A673 (cell line): ENCODE results near the gene AOC2. TPM values are rescaled to one million over a fixed set of nuclear protein-coding genes. Genes with fewer than 3 reads are reported as not detected.

Source experiments
- BruUV-seq: library from RNA; stranded (reverse); fragments of 400-500 nt; replicated peaks from 2 replicates; lab custom pipeline; 2021; lab: Mats Ljungman, UMichigan
- CTCF ChIA-PET: fragments of 300-600 bp; sonication (Branson Sonifier 250); formaldehyde crosslinking; loops from one replicate; lab custom pipeline; 2022; ENCODE audit warnings: antibody characterized with exemption; lab: Charles Lee
- POLR2A ChIA-PET: fragments of 300-600 bp; sonication (Branson Sonifier 250); formaldehyde crosslinking; loops from one replicate; lab custom pipeline; 2022; ENCODE audit warnings: antibody characterized with exemption; ENCODE audit not compliant: low non-redundant PET; lab: Charles Lee
- DNase-seq: peaks from one replicate; pipeline ENCODE4 v3.0.0-alpha.2; 2015; ENCODE audit warnings: low spot score
- H3K27ac ChIP-seq: fragments of 200-600 bp; sonication (generic); 2 replicates; pipeline ENCODE4 v1.5.1; 2016; ENCODE audit warnings: mixed run types, low read depth, mild to moderate bottlenecking, mixed read lengths, antibody characterized with exemption, low read length; ENCODE audit not compliant: poor library complexity, severe bottlenecking
- H3K27me3 ChIP-seq: fragments of 200-600 bp; sonication (generic); replicated peaks from 2 replicates; pipeline ENCODE4 v1.6.1; 2017; ENCODE audit warnings: mixed run types, low read depth, mild to moderate bottlenecking, mixed read lengths, antibody characterized with exemption, low read length; ENCODE audit not compliant: insufficient read depth, poor library complexity
- H3K36me3 ChIP-seq: fragments of 200-600 bp; sonication (generic); 2 replicates; pipeline ENCODE4 v1.6.1; 2016; ENCODE audit warnings: mixed run types, mild to moderate bottlenecking, mixed read lengths, antibody characterized with exemption, low read length; ENCODE audit not compliant: insufficient read depth, poor library complexity, severe bottlenecking
- H3K4me1 ChIP-seq: fragments of 200-600 bp; sonication (generic); 2 replicates; pipeline ENCODE4 v1.6.1; 2017; ENCODE audit warnings: mixed run types, mild to moderate bottlenecking, mixed read lengths, antibody characterized with exemption, low read length; ENCODE audit not compliant: insufficient read depth, poor library complexity, severe bottlenecking
- H3K4me3 ChIP-seq: fragments of 200-600 bp; sonication (generic); 2 replicates; pipeline ENCODE4 v1.5.1; 2016; ENCODE audit warnings: low read depth, mixed run types, mild to moderate bottlenecking, mixed read lengths, low read length; ENCODE audit not compliant: poor library complexity, severe bottlenecking
- H3K9me3 ChIP-seq: fragments of 200-600 bp; sonication (generic); 2 replicates; pipeline ENCODE4 v1.6.1; 2016; ENCODE audit warnings: mixed run types, low read depth, mild to moderate bottlenecking, mixed read lengths, antibody characterized with exemption, low read length; ENCODE audit not compliant: poor library complexity, severe bottlenecking
- CTCF ChIP-seq: fragments of 300-800, 200-600 bp; sonication (generic); conservative IDR thresholded peaks from 2 replicates; pipeline ENCODE4 v1.5.1; 2017; ENCODE audit warnings: low read depth, mild to moderate bottlenecking, antibody characterized with exemption, low read length, moderate library complexity, mixed read lengths
- EZH2 ChIP-seq: fragments of 200-600 bp; sonication (generic); IDR thresholded peaks from 2 replicates; pipeline ENCODE4 v1.6.1; 2017; ENCODE audit warnings: borderline replicate concordance, low read depth, mild to moderate bottlenecking, mixed read lengths, antibody characterized with exemption, low read length; ENCODE audit not compliant: poor library complexity, severe bottlenecking
- intact Hi-C: fragments of 100-400 bp; cut with micrococcal nuclease; formaldehyde crosslinking; loops from one replicate; pipeline ENCODE4 v1.10.0; 2022; ENCODE audit not compliant: unreplicated experiment
- total RNA-seq: library from RNA; stranded (reverse); gene quantifications from 2 replicates; pipeline ENCODE4 v1.2.3, GENCODE V29; 2021

The AOC2 gene
- total RNA-seq, 1 experiment from 2014 or later, result 1.2 TPM

GRCh38 chr17:42806249-42806648 lies 38.1 kb upstream of the AOC2 start:
- no TSS peak for BruUV-seq

GRCh38 chr17:42809250-42809649 lies 35.1 kb upstream of the AOC2 start:
- no peaks in the 10 kb centered on the region for H3K27me3 ChIP-seq
- no peak for DNase-seq
- no peaks in the 10 kb centered on the region for H3K4me1 ChIP-seq
- H3K9me3 ChIP-seq, result no peaks in the 10 kb centered on the region
- peaks cover 7% of the 10 kb centered on the region for H3K36me3 ChIP-seq
- TF ChIP-seq CTCF (no peak), EZH2 (no peak)
- BruUV-seq, result no TSS peak
- POLR2A ChIA-PET, result no interaction called here
- intact Hi-C loops, result no loop called here
- CTCF ChIA-PET, result no interaction called here
- H3K4me3 ChIP-seq, result no peak overlapping the region
- H3K27ac ChIP-seq, result no peak overlapping the region

More at GRCh38 chr17:42806249-42806648, 38.1 kb upstream of the AOC2 start:
- Histone ChIP-seq H3K27me3 (no peaks in the 10 kb centered on the region), H3K4me1 (no peaks in the 10 kb centered on the region), H3K9me3 (no peaks in the 10 kb centered on the region), H3K27ac (no peak overlapping the region), H3K4me3 (no peak overlapping the region), H3K36me3 (no peaks in the 10 kb centered on the region)
- intact Hi-C loops, result no loop called here
- ChIA-PET CTCF (no interaction called here), POLR2A (no interaction called here)
- TF ChIP-seq CTCF (no peak), EZH2 (no peak)
- DNase-seq, result no peak

- peak; percentile 84 for DNase-seq
- Histone ChIP-seq H3K4me3 (no peak overlapping the region), H3K36me3 (peaks cover 9% of the 10 kb centered on the region), H3K4me1 (peaks cover 6% of the 10 kb centered on the region), H3K9me3 (no peaks in the 10 kb centered on the region), H3K27ac (peak overlapping the region; percentile 76), H3K27me3 (no peaks in the 10 kb centered on the region)
- BruUV-seq, result no TSS peak
- no peak for TF ChIP-seq EZH2
- no peak for TF ChIP-seq CTCF
- POLR2A ChIA-PET, result interaction anchor here (0.6 kb wide), 1 partner anchor 105 kb away, joined by 7 read pairs; no protein-coding TSS in a partner anchor
- intact Hi-C loops, result no loop called here
- CTCF ChIA-PET, result interaction anchor here (1.4 kb wide), 1 partner anchor 9 kb away, joined by 3 read pairs; the partner anchor contains the start of gene BECN1
Observed at GRCh38 chr17:42814633-42815399, 29.6 kb upstream of the AOC2 start.
